Peyer's patch (tissue), 4 donors: ENCODE data around the gene UBXN11. TPM values are rescaled to one million over a fixed set of nuclear protein-coding genes. Genes with fewer than 3 reads are reported as not detected.

Experiments
- DNase-seq, 3 donors: peaks; one replicate each; pipeline ENCODE4 v3.0.0-alpha.2; 2017 to 2019
- H3K27ac ChIP-seq, 4 donors: fragments of 200-600 bp; sonication (generic); one replicate each; pipeline ENCODE4 v1.5.1; 2016 to 2019
- H3K27me3 ChIP-seq, 2 donors: fragments of 200-600 bp; sonication (generic); one replicate each; pipeline ENCODE4 v1.5.1; 2019
- H3K36me3 ChIP-seq, 3 donors: fragments of 200-600 bp; sonication (generic); one replicate each; pipeline ENCODE4 v1.5.1; 2016 to 2019
- H3K4me1 ChIP-seq, 4 donors: fragments of 200-600 bp; sonication (generic); one replicate each; pipeline ENCODE4 v1.5.1; 2016 to 2019
- H3K4me3 ChIP-seq, 4 donors: fragments of 200-600 bp; sonication (generic); 1 replicate in 3 of 4; 2 replicates in 1 of 4; pipeline ENCODE4 v1.5.1; 2016 to 2019; ENCODE audit warnings: mild to moderate bottlenecking in 1 of 4
- H3K9me3 ChIP-seq, 4 donors: fragments of 200-600 bp; sonication (generic); one replicate each; pipeline ENCODE4 v1.5.1; 2016 to 2019; ENCODE audit warnings: mild to moderate bottlenecking in 1 of 4
- CTCF ChIP-seq, 6 experiments: fragments of 450-650 bp in 4 of 6; fragments of 200-600 bp in 2 of 6; sonication (generic) in 1 of 6; IDR thresholded peaks; one replicate each; pipeline ENCODE4 v1.5.1; 2017 to 2019; ENCODE audit warnings: antibody characterized with exemption in 6 of 6, mild to moderate bottlenecking in 3 of 6, moderate library complexity in 1 of 6
- POLR2A ChIP-seq, 2 donors: fragments of 450-650 bp; IDR thresholded peaks; one replicate each; pipeline ENCODE4 v1.5.1; 2017; ENCODE audit warnings: antibody characterized with exemption in 2 of 2, mild to moderate bottlenecking in 2 of 2, moderate library complexity in 2 of 2
- total RNA-seq, 4 donors: library from RNA; depleted of rRNA; stranded (reverse); fragments of >200 nt; gene quantifications; one replicate each; pipeline ENCODE4 v1.1.0, GENCODE V29; 2016

UBXN11 gene
- total RNA-seq, 4 donors from 2014 or later = 3.9 to 68.5 (median 18.2) TPM

- Histone ChIP-seq H3K4me1 (peaks cover 0 to 6% (median 2%) of the 10 kb centered on the region in 4 donors), H3K36me3 (no peaks in the 10 kb centered on the region), H3K4me3 (no peak overlapping the region), H3K27ac (no peak overlapping the region), H3K27me3 (no peaks in the 10 kb centered on the region), H3K9me3 (no peaks in the 10 kb centered on the region)
- no peak for DNase-seq
- no peak for TF ChIP-seq CTCF (IDR thresholded peaks at IDR 0.05)
- TF ChIP-seq POLR2A (IDR thresholded peaks at IDR 0.05) = no peak
Observed at GRCh38 chr1:26237230-26237966, 69.0 kb downstream of the UBXN11 start.

- peaks cover 0 to 6% (median 2%) of the 10 kb centered on the region in 4 donors for H3K4me1 ChIP-seq
- H3K27me3 ChIP-seq = no peaks in the 10 kb centered on the region
- DNase-seq = no peak
- no peaks in the 10 kb centered on the region for H3K36me3 ChIP-seq
- H3K9me3 ChIP-seq = no peaks in the 10 kb centered on the region
- H3K27ac ChIP-seq = peak overlapping the region; percentile 80 to 95 (median 87)
- peak overlapping the region; percentile 58 to 75 (median 65) for H3K4me3 ChIP-seq
- TF ChIP-seq POLR2A (IDR thresholded peaks at IDR 0.05) (no peak), CTCF (IDR thresholded peaks at IDR 0.05) (no peak)
Observed at GRCh38 chr1:26234644-26235370, 71.6 kb downstream of the UBXN11 start.

GRCh38 chr1:26233903-26234643 is 72.4 kb downstream of the UBXN11 start, which contains the start of gene CEP85:
TSS of gene CEP85 (plus strand) at chr1:26234200. CDS start at chr1:26239784, 5,584 bp downstream.
- Histone ChIP-seq H3K27ac (peak within 1 kb of the TSS; percentile 80 to 95 (median 87)), H3K4me3 (peak within 1 kb of the TSS; percentile 58 to 75 (median 65)), H3K36me3 (no peaks in the 10 kb centered on the region), H3K27me3 (no peaks in the 10 kb centered on the region), H3K4me1 (peaks cover 0 to 6% (median 2%) of the 10 kb centered on the region in 4 donors), H3K9me3 (no peaks in the 10 kb centered on the region)
- DNase-seq = peak; percentile 98 to 99 (median 99)
- TF ChIP-seq POLR2A (IDR thresholded peaks at IDR 0.05) (peak; percentile 86 to 92), CTCF (IDR thresholded peaks at IDR 0.05) (peak; percentile 78 to 92 (median 88))

Other genes starting within 250 kb of the UBXN11 start
- gene TRIM63, start 239.0 kb downstream of the UBXN11 start, total RNA-seq = under 1 TPM in 2 of 4 donors, not detected in 2; 0.53 to 0.95 TPM
- gene PDIK1L, start 194.8 kb downstream of the UBXN11 start, total RNA-seq = 10 to 100 TPM in 3 of 4 donors, 1 to 10 TPM in 1; 8.3 to 13.2 (median 12.4) TPM
- 1 to 10 TPM in 3 of 4 donors, not detected in 1; 1.3 to 6.6 (median 1.3) TPM for gene FAM110D, start 147.6 kb downstream of the UBXN11 start, total RNA-seq
- gene C1orf232, start 137.7 kb downstream of the UBXN11 start, total RNA-seq = not detected
- gene ZNF593, start 136.7 kb downstream of the UBXN11 start, total RNA-seq = 10 to 100 TPM; 11.7 to 19.5 (median 15.5) TPM
- gene ZNF593OS, start 134.8 kb downstream of the UBXN11 start, total RNA-seq = not detected
- gene CNKSR1, start 129.1 kb downstream of the UBXN11 start, total RNA-seq = 100 to 1,000 TPM in 2 of 4 donors, 10 to 100 TPM in 2; 28.9 to 160 (median 105) TPM
- not detected for gene CATSPER4, start 116.0 kb downstream of the UBXN11 start, total RNA-seq
- 10 to 100 TPM; 11.0 to 32.2 (median 12.9) TPM for gene CEP85, start 72.4 kb downstream of the UBXN11 start, total RNA-seq
- gene SH3BGRL3, start 26.6 kb downstream of the UBXN11 start, total RNA-seq = 10 to 100 TPM; 62.7 to 91.8 (median 89.6) TPM
- gene CD52, start 11.3 kb upstream of the UBXN11 start, total RNA-seq = 100 to 1,000 TPM in 1 of 4 donors, 10 to 100 TPM in 1, 1 to 10 TPM in 2; 4.7 to 135 (median 13.6) TPM
- 10 to 100 TPM in 3 of 4 donors, not detected in 1; 42.0 to 51.9 (median 51.8) TPM for gene CRYBG2, start 47.5 kb upstream of the UBXN11 start, total RNA-seq
- not detected for gene ZNF683, start 66.1 kb upstream of the UBXN11 start, total RNA-seq
- not detected for gene LIN28A, start 104.2 kb upstream of the UBXN11 start, total RNA-seq
- 10 to 100 TPM; 54.5 to 76.6 (median 62.1) TPM for gene DHDDS, start 125.7 kb upstream of the UBXN11 start, total RNA-seq
- 100 to 1,000 TPM; 127 to 230 (median 147) TPM for gene HMGN2, start 165.8 kb upstream of the UBXN11 start, total RNA-seq
- gene RPS6KA1, start 223.1 kb upstream of the UBXN11 start, total RNA-seq = 100 to 1,000 TPM in 3 of 4 donors, 10 to 100 TPM in 1; 69.3 to 311 (median 292) TPM